HEK293 (cell line): ENCODE results near the gene C2CD2.

ENCODE experiments used
- ZBTB7A ChIP-seq: fragments of 450-650 bp; formaldehyde crosslinking; IDR thresholded peaks from 2 replicates; pipeline ENCODE4 v1.5.1; 2016; ENCODE audit warnings: low read depth, missing biosample characterization, missing genetic modification characterization
- ZNF121 ChIP-seq: fragments of 450-650 bp; formaldehyde crosslinking; IDR thresholded peaks from 2 replicates; pipeline ENCODE4 v1.5.1; 2016; ENCODE audit warnings: missing biosample characterization, missing genetic modification characterization
- TF ChIP-seq, protein P1 (sequence below): fragments of 450-650 bp; formaldehyde crosslinking; IDR thresholded peaks from 2 replicates; pipeline ENCODE4 v1.5.1; 2016; ENCODE audit warnings: missing biosample characterization, missing genetic modification characterization

GRCh38 chr21:41971891-41972290 lies 18.1 kb upstream of the C2CD2 start:
- TF ChIP-seq, protein P1, sequence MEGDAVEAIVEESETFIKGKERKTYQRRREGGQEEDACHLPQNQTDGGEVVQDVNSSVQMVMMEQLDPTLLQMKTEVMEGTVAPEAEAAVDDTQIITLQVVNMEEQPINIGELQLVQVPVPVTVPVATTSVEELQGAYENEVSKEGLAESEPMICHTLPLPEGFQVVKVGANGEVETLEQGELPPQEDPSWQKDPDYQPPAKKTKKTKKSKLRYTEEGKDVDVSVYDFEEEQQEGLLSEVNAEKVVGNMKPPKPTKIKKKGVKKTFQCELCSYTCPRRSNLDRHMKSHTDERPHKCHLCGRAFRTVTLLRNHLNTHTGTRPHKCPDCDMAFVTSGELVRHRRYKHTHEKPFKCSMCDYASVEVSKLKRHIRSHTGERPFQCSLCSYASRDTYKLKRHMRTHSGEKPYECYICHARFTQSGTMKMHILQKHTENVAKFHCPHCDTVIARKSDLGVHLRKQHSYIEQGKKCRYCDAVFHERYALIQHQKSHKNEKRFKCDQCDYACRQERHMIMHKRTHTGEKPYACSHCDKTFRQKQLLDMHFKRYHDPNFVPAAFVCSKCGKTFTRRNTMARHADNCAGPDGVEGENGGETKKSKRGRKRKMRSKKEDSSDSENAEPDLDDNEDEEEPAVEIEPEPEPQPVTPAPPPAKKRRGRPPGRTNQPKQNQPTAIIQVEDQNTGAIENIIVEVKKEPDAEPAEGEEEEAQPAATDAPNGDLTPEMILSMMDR (tag by site-specific recombination), result no peak
- TF ChIP-seq ZNF121 (tag by site-specific recombination), result no peak
- no peak for TF ChIP-seq ZBTB7A (tag by site-specific recombination)
